ENCODE measurements around the gene GBX2.

GRCh38 chr2:236179236-236180075 is 11.3 kb upstream of the GBX2 start:
- TF ChIP-seq ZFP3 (CRISPR knock-in tag; IDR thresholded peaks at IDR 0.05) (no peak), ZNF70 (CRISPR knock-in tag; IDR thresholded peaks at IDR 0.05) (no peak), TCF4 (CRISPR knock-in tag; IDR thresholded peaks at IDR 0.05; ENCODE audit: borderline replicate concordance) (no peak), ZFP30 (CRISPR knock-in tag; IDR thresholded peaks at IDR 0.05) (no peak), ESRRG (CRISPR knock-in tag; IDR thresholded peaks at IDR 0.05) (no peak), OSR1 (CRISPR knock-in tag; IDR thresholded peaks at IDR 0.05) (no peak), ZC3H10 (CRISPR knock-in tag; IDR thresholded peaks at IDR 0.05) (no peak), CREB5 (CRISPR knock-in tag; IDR thresholded peaks at IDR 0.05; ENCODE audit: low read depth) (no peak), SNAI2 (CRISPR knock-in tag; IDR thresholded peaks at IDR 0.05) (no peak), RARB (CRISPR knock-in tag; IDR thresholded peaks at IDR 0.05) (no peak), ISL1 (CRISPR knock-in tag; IDR thresholded peaks at IDR 0.05) (no peak; the same call in 1 of the 2 replicates)
- TF ChIP-seq, protein P1, sequence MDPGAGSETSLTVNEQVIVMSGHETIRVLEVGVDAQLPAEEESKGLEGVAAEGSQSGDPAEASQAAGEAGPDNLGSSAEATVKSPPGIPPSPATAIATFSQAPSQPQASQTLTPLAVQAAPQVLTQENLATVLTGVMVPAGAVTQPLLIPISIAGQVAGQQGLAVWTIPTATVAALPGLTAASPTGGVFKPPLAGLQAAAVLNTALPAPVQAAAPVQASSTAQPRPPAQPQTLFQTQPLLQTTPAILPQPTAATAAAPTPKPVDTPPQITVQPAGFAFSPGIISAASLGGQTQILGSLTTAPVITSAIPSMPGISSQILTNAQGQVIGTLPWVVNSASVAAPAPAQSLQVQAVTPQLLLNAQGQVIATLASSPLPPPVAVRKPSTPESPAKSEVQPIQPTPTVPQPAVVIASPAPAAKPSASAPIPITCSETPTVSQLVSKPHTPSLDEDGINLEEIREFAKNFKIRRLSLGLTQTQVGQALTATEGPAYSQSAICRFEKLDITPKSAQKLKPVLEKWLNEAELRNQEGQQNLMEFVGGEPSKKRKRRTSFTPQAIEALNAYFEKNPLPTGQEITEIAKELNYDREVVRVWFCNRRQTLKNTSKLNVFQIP (CRISPR knock-in tag; IDR thresholded peaks at IDR 0.05; ENCODE audit: borderline replicate concordance, low read depth), result no peak
